HG03521 (cell line): ENCODE measurements around the gene CWC27.
"Not testable (repeated sequence)": the region's sequence is repeated elsewhere in the genome, so short reads cannot be mapped to it uniquely, and the experiment has no call there.

Experiments
- ATAC-seq: cut with Tn5 transposase; IDR thresholded peaks from one replicate; pipeline ENCODE4 v1.9.1; 2021; ENCODE audit warnings: mild to moderate bottlenecking, moderate library complexity; ENCODE audit not compliant: unreplicated experiment

Gene CWC27

DNA sequence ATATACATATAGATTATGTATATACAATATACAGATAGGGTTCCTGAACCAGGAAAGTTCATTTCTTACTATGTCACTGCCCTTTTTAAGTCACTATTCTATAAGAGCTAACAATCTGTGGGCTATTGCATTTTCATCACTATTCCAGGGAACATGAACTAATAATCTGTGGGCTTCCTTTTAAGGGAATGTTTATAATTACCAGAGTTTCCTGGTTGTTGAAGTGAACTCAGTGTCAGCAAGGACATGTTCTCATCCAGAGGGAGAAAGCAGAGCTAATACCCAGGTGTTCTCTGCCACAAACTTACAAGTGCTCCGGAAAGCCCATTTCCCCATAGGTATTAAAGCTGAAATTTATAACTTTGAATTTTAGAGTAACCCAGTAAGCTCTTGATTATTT lies 69.6 kb downstream of the CWC27 start:
- ATAC-seq = no peak

DNA sequence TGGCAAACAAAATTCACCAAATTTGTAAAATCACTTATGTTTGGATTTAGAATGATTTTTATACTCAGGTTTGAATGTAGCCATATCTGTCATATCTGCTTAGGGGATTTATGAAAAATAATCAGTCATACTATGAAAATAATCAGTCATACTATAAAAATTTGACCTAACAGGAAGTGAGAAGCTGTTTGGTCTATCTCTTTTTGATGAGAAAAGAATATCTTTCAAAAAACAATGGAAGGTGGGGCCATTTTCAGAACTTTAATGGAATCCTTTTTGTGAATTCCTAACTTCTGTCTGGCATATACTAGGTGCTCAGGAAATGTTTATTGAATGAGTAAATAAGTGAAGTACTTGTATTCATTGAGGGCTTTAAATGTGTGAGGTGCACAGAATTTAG lies 70.1 kb downstream of the CWC27 start:
- no peak for ATAC-seq

DNA sequence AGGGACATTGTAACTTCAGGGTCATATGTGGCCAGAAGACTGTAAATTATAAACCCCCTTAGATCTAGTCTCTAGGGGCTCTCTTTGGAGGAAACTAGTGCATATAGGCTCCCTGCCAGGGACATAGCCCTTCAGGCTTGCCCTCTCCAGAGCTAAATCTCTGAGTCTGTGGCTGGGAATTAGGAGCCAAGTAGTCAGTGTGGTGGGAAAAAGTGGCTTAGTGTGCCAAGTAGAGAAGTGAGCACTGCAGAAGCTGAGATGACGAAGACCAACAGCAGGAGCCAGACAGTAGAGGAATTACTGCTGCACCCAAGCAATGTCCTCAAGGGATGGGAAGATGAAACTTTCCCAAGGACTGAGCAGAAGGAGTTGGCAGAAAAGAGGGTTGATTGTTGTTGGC lies 71.2 kb downstream of the CWC27 start:
- ATAC-seq = no peak

DNA sequence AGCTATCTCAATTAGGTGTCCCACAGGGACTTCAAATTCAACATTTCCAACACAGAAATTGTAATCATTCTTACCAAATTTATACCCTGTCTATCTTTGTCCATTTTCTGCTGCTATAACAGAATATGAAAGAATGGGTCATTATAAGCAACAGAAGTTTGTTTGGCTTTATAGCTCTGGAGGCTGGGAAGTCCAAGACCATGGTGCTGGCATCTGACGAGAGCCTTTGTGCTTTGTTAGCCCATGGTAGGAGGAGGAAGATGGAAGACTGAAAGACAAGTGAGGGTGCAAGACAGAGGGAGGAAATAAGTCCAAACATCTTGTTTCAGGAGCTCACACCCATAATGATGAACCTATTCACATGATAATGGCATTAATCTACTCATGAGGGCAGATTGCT lies 72.2 kb downstream of the CWC27 start:
- ATAC-seq = no peak

DNA sequence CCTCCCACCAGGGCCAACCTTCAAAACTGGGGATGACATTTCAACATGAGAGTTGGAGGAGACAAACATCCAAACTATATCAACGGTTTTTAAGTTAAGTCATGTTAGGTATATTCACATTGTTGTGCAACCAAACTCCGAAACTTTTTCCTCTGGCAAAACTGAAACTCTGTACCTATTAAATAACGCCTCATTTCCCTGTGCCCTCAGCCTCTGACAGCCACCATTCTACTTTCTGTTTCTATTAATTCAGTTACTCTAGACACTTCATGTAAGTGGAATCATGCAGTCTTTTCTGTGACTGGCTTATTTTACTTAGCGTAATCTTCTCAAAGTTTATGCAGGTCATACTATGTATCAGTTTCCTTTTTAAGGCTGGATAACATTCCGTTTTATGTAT lies 85.0 kb downstream of the CWC27 start:
- no peak for ATAC-seq

DNA sequence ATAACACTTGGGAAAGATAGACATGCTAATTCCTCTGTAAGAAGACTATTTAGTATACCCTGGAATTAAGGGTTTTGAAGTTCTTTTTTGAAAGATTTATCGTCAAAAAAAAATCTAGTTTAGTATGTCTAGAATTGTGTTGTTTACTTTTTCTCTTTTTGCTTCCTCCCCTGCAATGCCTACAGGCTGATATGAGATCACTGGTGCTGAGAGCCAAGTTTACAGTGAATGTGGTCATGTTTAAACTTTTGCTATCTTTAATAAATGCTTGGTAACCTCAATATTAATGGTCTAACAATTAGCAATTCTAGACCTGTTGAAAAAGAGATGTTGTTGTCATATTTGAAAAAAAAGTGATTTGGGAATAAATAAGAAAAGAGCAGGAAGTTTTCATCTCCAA lies 86.1 kb downstream of the CWC27 start:
- ATAC-seq = no peak

DNA sequence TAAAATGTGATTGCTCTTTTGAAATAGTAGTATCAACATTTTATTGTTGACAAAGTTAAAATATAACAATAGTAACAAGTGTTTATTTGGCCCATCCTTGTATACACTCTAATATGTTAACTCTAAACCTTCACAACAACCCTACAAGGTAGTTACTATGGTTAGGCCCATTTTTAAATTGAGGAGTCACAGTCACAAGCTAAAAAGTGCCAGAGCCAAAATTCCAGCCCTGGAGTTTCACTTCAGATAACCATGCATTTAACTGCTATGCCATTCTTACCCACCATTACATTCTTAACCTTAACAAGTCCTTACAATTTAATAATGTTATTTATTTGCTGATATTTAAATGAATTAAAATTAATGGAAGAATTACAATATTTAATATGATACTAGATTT lies 91.2 kb downstream of the CWC27 start:
- no peak for ATAC-seq

DNA sequence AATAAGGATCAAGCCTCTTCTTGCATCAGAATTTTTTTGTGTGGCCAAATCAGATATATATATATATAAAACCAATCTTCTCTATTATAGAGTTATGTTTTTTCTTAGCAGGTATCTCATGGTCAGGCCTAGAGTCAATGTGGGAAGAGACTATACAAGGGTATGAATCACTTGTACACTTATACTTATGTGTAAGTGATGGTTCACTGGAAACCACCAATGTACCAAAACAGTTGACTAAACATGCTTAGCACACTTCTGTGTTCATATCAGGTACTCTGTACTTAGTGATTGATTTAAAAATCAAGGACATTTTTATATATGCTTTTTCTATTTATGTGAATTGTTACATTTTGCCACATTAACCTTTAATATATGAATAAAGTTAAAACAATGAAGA lies 92.6 kb downstream of the CWC27 start:
- no peak for ATAC-seq

DNA sequence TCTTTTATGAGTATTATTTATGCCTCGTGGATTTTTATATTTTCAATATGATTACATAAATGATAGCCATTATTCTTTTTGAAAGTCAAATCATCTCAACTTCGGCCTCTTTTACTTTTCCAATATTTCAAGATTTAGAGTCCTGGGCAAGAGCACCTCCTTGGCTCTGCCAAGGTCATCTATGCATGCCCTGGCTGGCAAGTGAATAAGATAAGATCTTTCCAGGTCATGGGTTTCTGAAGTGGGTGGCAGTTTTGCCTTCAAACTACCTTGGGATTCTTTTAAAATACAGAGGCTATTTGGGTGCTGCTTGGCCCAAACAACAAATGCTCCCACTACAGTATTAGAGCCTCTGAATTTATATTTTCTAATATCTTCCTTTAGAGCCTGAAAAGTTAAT lies 95.4 kb downstream of the CWC27 start:
- ATAC-seq = no peak

DNA sequence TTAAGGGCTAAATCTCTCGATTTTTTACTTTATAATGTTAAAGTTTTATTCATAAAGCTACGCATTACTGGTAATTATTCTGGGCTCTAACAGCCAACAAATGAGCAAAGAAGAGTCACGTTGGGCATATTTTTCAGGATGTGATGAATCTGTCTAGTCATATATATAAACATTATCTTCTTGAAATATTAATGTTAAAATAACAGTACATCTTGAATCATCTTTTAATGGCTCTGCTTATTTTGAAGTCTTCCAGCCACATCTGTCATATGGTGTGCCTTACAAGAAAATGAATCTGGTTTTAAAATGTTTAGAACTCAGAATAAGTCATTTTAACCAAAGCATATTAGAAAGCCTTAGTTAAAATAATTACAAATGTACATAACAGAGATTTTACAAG lies 96.9 kb downstream of the CWC27 start:
- no peak for ATAC-seq

DNA sequence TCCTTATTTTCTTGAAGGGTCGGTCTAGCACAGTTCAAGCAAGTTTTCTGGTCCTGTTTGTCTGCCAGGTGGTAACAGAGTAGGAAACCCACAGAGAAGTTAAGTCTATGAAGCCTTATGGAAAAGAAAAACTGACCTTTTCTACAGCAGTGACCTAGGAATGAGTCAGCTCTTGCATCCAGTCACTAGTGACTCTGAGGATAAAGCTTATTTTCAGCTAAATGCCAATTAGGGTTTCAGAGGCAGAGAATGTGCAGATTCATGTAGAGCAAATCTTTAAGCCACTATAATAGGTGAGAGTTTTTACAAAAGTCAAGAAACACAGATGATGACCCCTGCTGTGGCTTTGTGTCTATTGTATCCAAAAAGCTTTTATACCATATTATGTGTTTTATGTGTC lies 100.7 kb downstream of the CWC27 start:
- ATAC-seq = no peak

DNA sequence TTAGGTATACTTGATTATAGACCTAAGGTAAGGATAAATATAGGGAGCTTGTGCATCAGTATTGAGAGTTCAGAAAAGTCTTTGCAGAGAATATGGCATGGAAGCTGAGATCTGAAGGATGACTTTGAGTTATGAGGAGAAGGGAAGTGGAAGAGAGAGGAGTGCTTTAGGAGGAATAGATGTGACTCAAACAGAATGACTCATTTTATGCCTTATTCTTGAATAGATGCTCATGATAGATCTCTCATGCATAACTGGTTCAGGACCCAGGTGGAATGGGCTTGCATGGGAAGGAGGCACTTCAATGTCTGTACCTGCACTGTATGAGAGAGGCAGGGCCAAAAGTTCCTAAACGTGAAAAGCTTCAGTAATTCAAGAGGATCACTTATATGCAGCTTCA lies 103.3 kb downstream of the CWC27 start:
- no peak for ATAC-seq

DNA sequence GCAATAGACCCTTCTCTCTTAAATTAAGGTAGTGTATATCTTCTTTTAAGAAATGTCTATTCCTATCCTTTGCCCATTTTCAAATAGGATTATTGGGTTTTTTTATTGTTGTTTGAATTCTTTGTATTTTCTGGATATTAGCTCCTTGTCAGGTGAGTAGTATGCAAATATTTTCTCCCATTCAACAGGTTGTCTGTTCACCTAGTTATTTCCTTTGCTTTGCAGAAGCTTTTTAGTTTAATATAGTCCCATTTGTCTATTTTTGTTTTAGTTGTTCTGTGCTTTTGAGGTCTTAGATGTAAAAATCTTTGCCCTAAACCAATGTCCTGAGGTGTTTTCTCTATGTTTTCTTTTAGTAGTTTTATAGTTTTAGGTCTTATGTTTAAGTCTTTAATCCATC lies 104.7 kb downstream of the CWC27 start:
- ATAC-seq = no peak

DNA sequence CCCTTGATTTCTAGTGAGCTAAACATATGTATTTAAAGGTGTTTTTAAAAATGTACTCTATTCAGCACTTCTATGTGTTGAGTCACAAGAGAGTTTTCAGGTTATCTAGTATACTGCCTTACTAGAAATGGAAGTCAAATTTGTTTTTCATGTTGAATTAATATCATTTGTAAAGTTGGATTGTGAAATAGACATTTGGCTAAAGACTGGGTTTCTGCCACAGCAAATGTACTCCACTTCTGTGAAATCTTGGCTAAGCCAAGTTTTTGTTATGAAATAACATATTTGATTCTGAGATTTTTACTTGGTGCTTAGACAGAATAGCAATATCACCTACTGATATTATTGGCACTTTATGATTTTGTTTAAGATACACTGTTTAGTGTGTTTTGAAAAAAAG lies 106.0 kb downstream of the CWC27 start:
- no peak for ATAC-seq

DNA sequence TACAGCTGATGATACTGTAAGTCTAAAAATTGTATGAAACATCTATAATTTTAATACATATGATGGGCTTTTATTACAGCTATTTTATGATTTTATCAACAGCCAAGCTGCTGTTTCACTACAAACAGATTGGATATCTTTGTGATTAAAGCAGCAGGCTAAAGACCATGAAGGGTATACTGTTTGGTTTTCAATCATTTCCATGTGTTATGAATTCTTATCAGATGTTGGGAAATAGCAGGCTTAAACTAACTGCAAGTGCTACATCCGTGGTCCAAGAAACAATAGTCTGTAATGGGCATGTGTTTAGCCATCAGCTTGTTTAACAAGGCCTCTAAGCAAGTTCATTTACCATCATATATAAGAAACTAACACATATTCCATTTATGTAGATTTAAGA lies 107.5 kb downstream of the CWC27 start:
- no peak for ATAC-seq

DNA sequence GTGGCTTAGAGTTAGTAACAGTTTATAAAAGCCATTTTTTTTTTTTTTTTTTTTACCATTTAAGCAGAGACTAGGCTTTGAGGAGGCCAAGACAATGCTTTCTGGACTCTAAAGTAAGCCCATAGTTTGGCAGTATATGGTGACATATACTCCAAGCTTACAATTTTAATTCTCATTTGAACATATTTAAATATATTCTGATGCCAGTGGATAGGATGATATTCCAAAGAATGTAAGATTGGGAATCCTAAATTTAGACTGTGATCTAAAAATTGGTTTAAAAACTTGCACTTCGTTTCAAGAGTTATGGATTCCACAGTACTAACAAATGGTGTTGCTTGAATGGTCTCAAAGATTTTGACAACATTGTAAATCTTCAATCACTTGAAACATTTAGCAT lies 112.1 kb downstream of the CWC27 start:
- no peak for ATAC-seq

DNA sequence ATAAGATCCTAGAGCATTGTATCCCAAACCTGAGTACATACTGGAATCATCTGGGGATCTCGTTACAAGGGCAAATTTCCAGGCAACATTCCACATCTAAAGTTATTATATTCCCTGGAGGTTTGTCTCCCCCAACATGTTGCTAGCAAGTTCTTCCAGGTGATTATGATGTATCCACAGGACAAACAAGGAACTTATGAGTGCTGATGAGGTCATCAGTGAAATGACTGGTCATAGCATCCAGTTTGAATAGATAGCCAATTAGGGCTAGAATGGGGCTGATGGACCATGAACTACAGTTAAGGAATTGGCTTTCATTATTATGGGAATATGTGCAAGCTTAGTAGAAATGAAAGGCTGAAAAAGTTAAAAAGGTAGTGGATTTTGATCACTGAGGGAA lies 115.2 kb downstream of the CWC27 start:
- ATAC-seq = no peak

DNA sequence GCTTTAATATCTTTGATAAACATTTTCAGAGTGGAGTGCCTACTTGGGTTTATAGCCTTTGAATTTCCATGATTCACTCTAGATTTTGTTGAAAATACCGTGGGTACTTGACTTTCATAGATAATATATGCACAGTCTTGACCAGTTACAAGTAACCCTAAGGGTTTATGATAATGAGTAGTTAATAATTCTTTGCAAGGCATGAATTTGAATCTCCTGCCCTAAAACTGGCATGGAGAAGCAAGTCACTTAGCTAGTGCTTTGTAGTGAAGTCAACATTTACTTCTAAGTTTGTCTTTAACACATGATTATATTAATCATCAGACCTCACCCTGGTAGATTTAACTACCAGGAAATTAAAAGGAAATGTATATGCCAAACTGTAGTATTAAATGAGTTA lies 115.8 kb downstream of the CWC27 start:
- ATAC-seq = no peak

DNA sequence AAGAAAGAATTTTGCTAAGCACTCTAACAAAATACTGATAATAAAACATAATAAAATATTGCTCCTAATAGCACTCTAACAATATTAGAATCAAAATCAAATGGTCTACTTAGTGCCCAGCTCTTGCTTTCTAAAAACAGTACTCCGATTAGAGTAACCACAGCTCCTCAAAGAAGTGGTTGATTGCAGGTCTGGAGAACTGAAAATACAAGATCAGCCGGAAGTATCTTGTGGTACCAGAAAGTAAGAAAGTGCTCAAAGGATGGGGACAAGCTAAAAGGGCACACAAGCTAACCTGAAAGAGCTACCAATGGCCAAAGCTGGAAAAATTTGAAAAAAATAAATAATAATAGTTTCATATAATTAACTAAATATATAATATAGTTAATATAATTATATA lies 119.2 kb downstream of the CWC27 start:
- no peak for ATAC-seq

DNA sequence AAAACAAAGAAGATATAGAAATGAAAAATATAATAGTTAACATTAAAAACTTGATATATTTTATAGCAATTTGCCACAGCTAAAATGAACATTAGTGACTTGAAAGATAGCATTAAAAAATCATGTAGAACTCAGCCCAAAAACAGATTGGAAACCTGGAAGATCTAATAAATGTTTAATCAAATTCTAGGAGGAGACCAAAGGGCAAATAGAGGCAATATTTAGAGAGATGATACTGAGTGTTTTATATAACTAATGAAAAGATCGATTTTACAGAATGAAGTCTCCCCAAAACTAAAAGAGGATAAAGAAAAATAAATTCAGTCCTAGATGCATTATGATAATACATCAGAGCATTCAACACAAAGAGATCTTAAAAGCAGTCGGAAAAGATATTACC lies 127.0 kb downstream of the CWC27 start:
- ATAC-seq = no peak

DNA sequence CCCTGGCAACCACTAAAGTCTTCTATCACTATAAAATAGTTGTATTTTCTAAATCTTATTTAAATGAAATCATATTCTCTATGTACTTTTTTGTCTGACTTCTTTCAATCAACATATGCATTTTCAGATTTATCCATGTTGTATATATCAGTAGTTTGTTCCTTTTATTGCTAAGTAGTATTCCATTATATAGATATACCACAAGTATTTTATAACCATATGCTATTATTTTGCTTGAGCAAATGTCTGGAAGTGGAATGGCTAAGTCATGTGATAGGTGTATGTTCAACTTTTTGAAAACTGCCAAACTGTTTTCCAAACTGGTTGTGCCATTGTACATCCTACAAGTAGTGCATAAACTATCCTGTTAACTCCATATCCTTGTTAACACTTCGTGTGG lies 131.1 kb downstream of the CWC27 start:
- no peak for ATAC-seq

DNA sequence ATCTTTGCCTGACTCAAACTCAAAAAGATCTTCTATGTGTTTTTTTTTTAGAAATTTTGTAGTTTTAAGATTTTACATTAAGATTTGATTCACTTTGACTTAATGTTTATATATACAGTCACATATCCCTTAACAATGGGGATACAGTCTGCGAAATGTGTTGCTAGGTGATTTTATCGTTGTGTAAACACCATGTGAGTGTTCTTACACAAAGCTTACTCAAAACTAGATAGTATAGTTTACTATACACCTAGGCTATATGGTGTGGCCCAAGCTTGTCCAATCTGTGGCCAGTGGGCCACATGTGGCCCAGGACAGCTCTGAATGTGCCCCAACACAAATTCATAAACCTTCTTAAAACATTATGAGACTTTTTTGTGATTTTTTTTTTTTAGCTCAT lies 131.9 kb downstream of the CWC27 start:
- no peak for ATAC-seq

DNA sequence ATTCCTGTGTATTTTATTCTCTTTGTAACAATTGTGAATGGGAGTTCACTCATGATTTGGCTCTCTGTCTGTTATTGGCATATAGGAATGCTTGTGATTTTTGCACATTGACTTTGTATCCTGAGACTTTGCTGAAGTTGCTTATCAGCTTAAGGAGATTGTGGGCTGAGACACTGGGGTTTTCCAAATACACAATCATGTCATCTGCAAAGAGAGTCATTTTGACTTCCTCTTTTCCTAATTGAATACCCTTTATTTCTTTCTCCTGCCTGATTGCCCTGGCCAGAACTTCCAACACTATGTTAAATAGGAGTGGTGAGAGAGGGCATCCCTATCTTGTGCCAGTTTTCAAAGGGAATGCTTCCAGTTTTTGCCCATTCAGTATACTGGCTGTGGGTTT lies 138.7 kb downstream of the CWC27 start:
- not testable (repeated sequence) for ATAC-seq

DNA sequence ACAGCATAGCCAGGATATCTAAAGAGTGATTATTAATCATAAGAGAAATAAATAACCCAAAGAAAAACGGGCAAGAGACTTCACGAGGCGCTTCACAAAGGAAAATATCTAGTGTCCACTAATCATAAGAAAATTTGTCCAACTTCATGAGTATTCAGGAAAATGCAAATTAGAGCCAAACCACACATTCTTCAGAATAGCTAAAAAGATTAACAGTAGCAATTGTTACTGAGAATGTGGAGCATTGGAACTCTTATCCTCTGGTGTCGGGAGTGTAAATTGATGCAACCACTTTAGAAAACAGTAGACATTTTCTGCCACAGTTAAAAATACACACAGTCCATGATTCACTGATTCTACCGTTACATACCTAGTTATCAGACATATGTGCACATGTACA lies 145.7 kb downstream of the CWC27 start:
- no peak for ATAC-seq
